Measurements from ENCODE around the gene SRL. TPM values are rescaled to one million over a fixed set of nuclear protein-coding genes. Genes with fewer than 3 reads are reported as not detected.

SRL gene
- total RNA-seq, 2 donors from 2014 or later: 295 to 466 TPM

- no peak for TF ChIP-seq CTCF (IDR thresholded peaks at IDR 0.05)
- DNase-seq (ENCODE audit: low spot score): no peak
These were observed 1.3 kb downstream of the SRL start for GRCh38 chr16:4240624-4241023.

GRCh38 chr16:4239682-4240175 is 2.2 kb downstream of the SRL start:
- Histone ChIP-seq H3K4me1 (peaks cover 0 to 23% of the 10 kb centered on the region in 2 donors), H3K4me3 (peak overlapping the region; percentile 49 to 55)

More at GRCh38 chr16:4240624-4241023, 1.3 kb downstream of the SRL start:
- H3K9me3 ChIP-seq: no peaks in the 10 kb centered on the region
- H3K27ac ChIP-seq: peak overlapping the region; percentile 85 to 96
- no peaks in the 10 kb centered on the region for H3K36me3 ChIP-seq
- H3K27me3 ChIP-seq: no peaks in the 10 kb centered on the region
- peaks cover 0 to 16% of the 10 kb centered on the region in 2 donors for H3K4me1 ChIP-seq
- H3K4me3 ChIP-seq: peak overlapping the region; percentile 49 to 55

GRCh38 chr16:4239020-4239419 is 2.9 kb downstream of the SRL start:
- DNase-seq (ENCODE audit: low spot score): peak; percentile 66
- Histone ChIP-seq H3K9me3 (no peaks in the 10 kb centered on the region), H3K4me1 (peaks cover 0 to 31% of the 10 kb centered on the region in 2 donors), H3K36me3 (no peaks in the 10 kb centered on the region), H3K27ac (peak overlapping the region; percentile 85 to 96), H3K4me3 (peak overlapping the region; percentile 49 to 55), H3K27me3 (no peaks in the 10 kb centered on the region)
- TF ChIP-seq CTCF (IDR thresholded peaks at IDR 0.05): no peak

More at GRCh38 chr16:4239682-4240175, 2.2 kb downstream of the SRL start:
- Histone ChIP-seq H3K27me3 (no peaks in the 10 kb centered on the region), H3K9me3 (no peaks in the 10 kb centered on the region), H3K27ac (peak overlapping the region; percentile 85 to 96), H3K36me3 (no peaks in the 10 kb centered on the region)
- no peak for TF ChIP-seq CTCF (IDR thresholded peaks at IDR 0.05)
- DNase-seq (ENCODE audit: low spot score): no peak

- H3K4me1 ChIP-seq: peaks cover 0 to 47% of the 10 kb centered on the region in 2 donors
- H3K4me3 ChIP-seq: no peak overlapping the region
- DNase-seq (ENCODE audit: low spot score): no peak
- H3K36me3 ChIP-seq: no peaks in the 10 kb centered on the region
- H3K27me3 ChIP-seq: no peaks in the 10 kb centered on the region
- H3K27ac ChIP-seq: peak overlapping the region; percentile 85 to 96
- H3K9me3 ChIP-seq: no peaks in the 10 kb centered on the region
- TF ChIP-seq CTCF (IDR thresholded peaks at IDR 0.05): no peak
These were observed 8.4 kb downstream of the SRL start for GRCh38 chr16:4233431-4233830.

- no peak for DNase-seq (ENCODE audit: low spot score)
- Histone ChIP-seq H3K27me3 (no peaks in the 10 kb centered on the region), H3K9me3 (no peaks in the 10 kb centered on the region), H3K4me1 (peaks cover 0 to 41% of the 10 kb centered on the region in 2 donors), H3K27ac (peak overlapping the region; percentile 85 to 96), H3K36me3 (no peaks in the 10 kb centered on the region), H3K4me3 (no peak overlapping the region)
- no peak for TF ChIP-seq CTCF (IDR thresholded peaks at IDR 0.05)
These were observed 9.1 kb downstream of the SRL start for GRCh38 chr16:4232541-4233386.

All from right atrium auricular region (tissue), 2 donors.